HEK293 (cell line): Measurements from ENCODE around the gene ZNF609.

ENCODE experiments used
- CTCF ChIA-PET: fragments of 350-600 bp; formaldehyde crosslinking; extraction: SDS; loops from one replicate; lab custom pipeline; 2021; ENCODE audit warnings: antibody characterized with exemption; lab: Yijun Ruan, JAX
- POLR2A ChIA-PET: fragments of 300-600 bp; formaldehyde crosslinking; extraction: SDS; loops from one replicate; lab custom pipeline; 2020; ENCODE audit warnings: antibody characterized with exemption, inconsistent platforms; lab: Yijun Ruan, JAX
- H3K27ac ChIP-seq: fragments of 200-500 bp; sonication (Bioruptor generic); 2 replicates; pipeline ENCODE4 v1.5.1; 2014; ENCODE audit warnings: low read depth, low read length, control low read depth, inconsistent platforms; ENCODE audit errors: extremely low read depth
- H3K36me3 ChIP-seq, 2 experiments: fragments of 200-500 bp in 1 of 2; sonication (Bioruptor generic) in 1 of 2; 1 replicate in 1 of 2; 2 replicates in 1 of 2; pipeline ENCODE4 v1.5.1; 2014 to 2017; ENCODE audit warnings: inconsistent platforms in 2 of 2, low read length in 2 of 2; ENCODE audit not compliant: control insufficient read depth in 2 of 2, insufficient read depth in 1 of 2
- H3K4me1 ChIP-seq: fragments of 200-500 bp; sonication (Bioruptor generic); 2 replicates; pipeline ENCODE4 v1.5.1; 2014; ENCODE audit warnings: mild to moderate bottlenecking, low read length, inconsistent platforms; ENCODE audit not compliant: control insufficient read depth, insufficient read depth
- H3K4me3 ChIP-seq: 2 replicates; pipeline ENCODE4 v1.5.1; 2011; ENCODE audit warnings: low read depth, mild to moderate bottlenecking, control low read depth, low read length, moderate library complexity
- H3K9me3 ChIP-seq: fragments of 200-500 bp; sonication (Bioruptor generic); 2 replicates; pipeline ENCODE4 v1.5.1; 2014; ENCODE audit warnings: low read depth, low read length, inconsistent platforms; ENCODE audit not compliant: control insufficient read depth, insufficient read depth
- GLIS1 ChIP-seq: fragments of 450-650 bp; formaldehyde crosslinking; IDR thresholded peaks from 2 replicates; pipeline ENCODE4 v1.5.1; 2016; ENCODE audit warnings: missing biosample characterization, missing genetic modification characterization
- GLIS2 ChIP-seq: fragments of 450-650 bp; formaldehyde crosslinking; IDR thresholded peaks from 2 replicates; pipeline ENCODE4 v1.5.1; 2016; ENCODE audit warnings: missing biosample characterization, missing genetic modification characterization
- MYNN ChIP-seq: fragments of 450-650 bp; formaldehyde crosslinking; IDR thresholded peaks from 2 replicates; pipeline ENCODE4 v1.5.1; 2016; ENCODE audit warnings: missing biosample characterization, missing genetic modification characterization, borderline replicate concordance
- OVOL3 ChIP-seq: fragments of 450-650 bp; formaldehyde crosslinking; IDR thresholded peaks from 2 replicates; pipeline ENCODE4 v1.5.1; 2016; ENCODE audit warnings: missing biosample characterization, missing genetic modification characterization
- PRDM1 ChIP-seq: fragments of 450-650 bp; formaldehyde crosslinking; IDR thresholded peaks from 2 replicates; pipeline ENCODE4; 2016; ENCODE audit warnings: missing biosample characterization, missing genetic modification characterization
- PRDM6 ChIP-seq: fragments of 450-650 bp; formaldehyde crosslinking; IDR thresholded peaks from 2 replicates; pipeline ENCODE4 v1.5.1; 2017; ENCODE audit warnings: missing biosample characterization, missing genetic modification characterization
- REPIN1 ChIP-seq: fragments of 450-650 bp; formaldehyde crosslinking; IDR thresholded peaks from 2 replicates; pipeline ENCODE4 v1.5.1; 2017; ENCODE audit warnings: missing biosample characterization, missing genetic modification characterization, low read depth
- SP7 ChIP-seq: fragments of 450-650 bp; formaldehyde crosslinking; IDR thresholded peaks from 2 replicates; pipeline ENCODE4 v1.5.1; 2016; ENCODE audit warnings: missing biosample characterization, missing genetic modification characterization
- ZBTB1 ChIP-seq: fragments of 450-650 bp; formaldehyde crosslinking; IDR thresholded peaks from 2 replicates; pipeline ENCODE4 v1.5.1; 2016; ENCODE audit warnings: missing biosample characterization, missing genetic modification characterization
- ZNF10 ChIP-seq: fragments of 450-650 bp; formaldehyde crosslinking; IDR thresholded peaks from 2 replicates; pipeline ENCODE4 v1.5.1; 2017; ENCODE audit warnings: missing biosample characterization, missing genetic modification characterization
- ZNF133 ChIP-seq: fragments of 450-650 bp; formaldehyde crosslinking; IDR thresholded peaks from 2 replicates; pipeline ENCODE4 v1.5.1; 2016; ENCODE audit warnings: missing biosample characterization, missing genetic modification characterization
- ZNF16 ChIP-seq: fragments of 450-650 bp; formaldehyde crosslinking; IDR thresholded peaks from 2 replicates; pipeline ENCODE4 v1.5.1; 2016; ENCODE audit warnings: low read depth, missing biosample characterization, missing genetic modification characterization
- ZNF221 ChIP-seq: fragments of 450-650 bp; formaldehyde crosslinking; IDR thresholded peaks from 2 replicates; pipeline ENCODE4 v1.5.1; 2017; ENCODE audit warnings: missing biosample characterization, missing genetic modification characterization, borderline replicate concordance
- ZNF239 ChIP-seq: fragments of 450-650 bp; formaldehyde crosslinking; IDR thresholded peaks from 2 replicates; pipeline ENCODE4 v1.5.1; 2016; ENCODE audit warnings: missing biosample characterization, missing genetic modification characterization
- ZNF324 ChIP-seq: fragments of 450-650 bp; formaldehyde crosslinking; IDR thresholded peaks from 2 replicates; pipeline ENCODE4 v1.5.1; 2016; ENCODE audit warnings: missing biosample characterization, missing genetic modification characterization
- ZNF560 ChIP-seq: fragments of 450-650 bp; formaldehyde crosslinking; IDR thresholded peaks from 2 replicates; pipeline ENCODE4 v1.5.1; 2017; ENCODE audit warnings: missing biosample characterization, missing genetic modification characterization, borderline replicate concordance
- ZNF621 ChIP-seq: fragments of 450-650 bp; formaldehyde crosslinking; IDR thresholded peaks from 2 replicates; pipeline ENCODE4 v1.5.1; 2017; ENCODE audit warnings: missing biosample characterization, missing genetic modification characterization
- ZNF768 ChIP-seq: fragments of 450-650 bp; formaldehyde crosslinking; IDR thresholded peaks from 2 replicates; pipeline ENCODE4 v1.5.1; 2018; ENCODE audit warnings: missing biosample characterization, mild to moderate bottlenecking, missing genetic modification characterization
- ZNF791 ChIP-seq: fragments of 450-650 bp; formaldehyde crosslinking; IDR thresholded peaks from 2 replicates; pipeline ENCODE4 v1.5.1; 2016; ENCODE audit warnings: missing biosample characterization, missing genetic modification characterization
- ZNF792 ChIP-seq: fragments of 450-650 bp; formaldehyde crosslinking; IDR thresholded peaks from 2 replicates; pipeline ENCODE4 v1.5.1; 2016; ENCODE audit warnings: missing biosample characterization, missing genetic modification characterization
- ZNF830 ChIP-seq: fragments of 450-650 bp; IDR thresholded peaks from 2 replicates; pipeline ENCODE4 v1.5.0; 2018; ENCODE audit warnings: missing biosample characterization, missing genetic modification characterization, low read depth, mild to moderate bottlenecking, moderate library complexity
- ZXDB ChIP-seq: fragments of 450-650 bp; formaldehyde crosslinking; IDR thresholded peaks from 2 replicates; pipeline ENCODE4 v1.5.1; 2016; ENCODE audit warnings: missing biosample characterization, missing genetic modification characterization
- TF ChIP-seq, protein P1 (sequence below): fragments of 450-650 bp; formaldehyde crosslinking; IDR thresholded peaks from 2 replicates; pipeline ENCODE4 v1.5.1; 2017; ENCODE audit warnings: missing biosample characterization, missing genetic modification characterization
- TF ChIP-seq, protein P2 (sequence below): fragments of 450-650 bp; formaldehyde crosslinking; IDR thresholded peaks from 2 replicates; pipeline ENCODE4; 2016; ENCODE audit warnings: missing biosample characterization, missing genetic modification characterization

ZNF609 gene

GRCh38 chr15:64667736-64668161, 207.4 kb downstream of the ZNF609 start:
- Histone ChIP-seq H3K9me3 (no peaks in the 10 kb centered on the region), H3K4me3 (no peak overlapping the region), H3K27ac (no peak overlapping the region), H3K36me3 (no peaks in the 10 kb centered on the region; a peak in 1 of 3 replicates), H3K4me1 (no peaks in the 10 kb centered on the region)
- ChIA-PET CTCF (interaction anchor here (0.6 kb wide), 1 partner anchor 241 kb away, joined by 6 read pairs; no protein-coding TSS in a partner anchor), POLR2A (no interaction called here)
- no peak for TF ChIP-seq ZXDB (tag by site-specific recombination)
- no peak for TF ChIP-seq ZNF791 (tag by site-specific recombination)
- no peak for TF ChIP-seq ZNF621 (tag by site-specific recombination)
- TF ChIP-seq GLIS2 (tag by site-specific recombination), result no peak

GRCh38 chr15:64673866-64674265, 213.5 kb downstream of the ZNF609 start:
- CTCF ChIA-PET, result interaction anchor here (0.5 to 1.0 kb wide), 2 partner anchors 11 to 188 kb away, joined by 3 read pairs; no protein-coding TSS in a partner anchor
- peaks cover 0 to 39% of the 10 kb centered on the region in 2 experiments; a peak in 2 of 3 replicates for H3K36me3 ChIP-seq
- no peaks in the 10 kb centered on the region for H3K4me1 ChIP-seq
- no peaks in the 10 kb centered on the region for H3K9me3 ChIP-seq
- no peak overlapping the region for H3K27ac ChIP-seq
- POLR2A ChIA-PET, result no interaction called here
- H3K4me3 ChIP-seq, result no peak overlapping the region
- TF ChIP-seq, protein P1, sequence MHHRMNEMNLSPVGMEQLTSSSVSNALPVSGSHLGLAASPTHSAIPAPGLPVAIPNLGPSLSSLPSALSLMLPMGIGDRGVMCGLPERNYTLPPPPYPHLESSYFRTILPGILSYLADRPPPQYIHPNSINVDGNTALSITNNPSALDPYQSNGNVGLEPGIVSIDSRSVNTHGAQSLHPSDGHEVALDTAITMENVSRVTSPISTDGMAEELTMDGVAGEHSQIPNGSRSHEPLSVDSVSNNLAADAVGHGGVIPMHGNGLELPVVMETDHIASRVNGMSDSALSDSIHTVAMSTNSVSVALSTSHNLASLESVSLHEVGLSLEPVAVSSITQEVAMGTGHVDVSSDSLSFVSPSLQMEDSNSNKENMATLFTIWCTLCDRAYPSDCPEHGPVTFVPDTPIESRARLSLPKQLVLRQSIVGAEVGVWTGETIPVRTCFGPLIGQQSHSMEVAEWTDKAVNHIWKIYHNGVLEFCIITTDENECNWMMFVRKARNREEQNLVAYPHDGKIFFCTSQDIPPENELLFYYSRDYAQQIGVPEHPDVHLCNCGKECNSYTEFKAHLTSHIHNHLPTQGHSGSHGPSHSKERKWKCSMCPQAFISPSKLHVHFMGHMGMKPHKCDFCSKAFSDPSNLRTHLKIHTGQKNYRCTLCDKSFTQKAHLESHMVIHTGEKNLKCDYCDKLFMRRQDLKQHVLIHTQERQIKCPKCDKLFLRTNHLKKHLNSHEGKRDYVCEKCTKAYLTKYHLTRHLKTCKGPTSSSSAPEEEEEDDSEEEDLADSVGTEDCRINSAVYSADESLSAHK (tag by site-specific recombination), result no peak
- TF ChIP-seq ZNF830 (tag by site-specific recombination) (no peak), ZNF133 (tag by site-specific recombination) (no peak), SP7 (tag by site-specific recombination) (no peak)

DNA sequence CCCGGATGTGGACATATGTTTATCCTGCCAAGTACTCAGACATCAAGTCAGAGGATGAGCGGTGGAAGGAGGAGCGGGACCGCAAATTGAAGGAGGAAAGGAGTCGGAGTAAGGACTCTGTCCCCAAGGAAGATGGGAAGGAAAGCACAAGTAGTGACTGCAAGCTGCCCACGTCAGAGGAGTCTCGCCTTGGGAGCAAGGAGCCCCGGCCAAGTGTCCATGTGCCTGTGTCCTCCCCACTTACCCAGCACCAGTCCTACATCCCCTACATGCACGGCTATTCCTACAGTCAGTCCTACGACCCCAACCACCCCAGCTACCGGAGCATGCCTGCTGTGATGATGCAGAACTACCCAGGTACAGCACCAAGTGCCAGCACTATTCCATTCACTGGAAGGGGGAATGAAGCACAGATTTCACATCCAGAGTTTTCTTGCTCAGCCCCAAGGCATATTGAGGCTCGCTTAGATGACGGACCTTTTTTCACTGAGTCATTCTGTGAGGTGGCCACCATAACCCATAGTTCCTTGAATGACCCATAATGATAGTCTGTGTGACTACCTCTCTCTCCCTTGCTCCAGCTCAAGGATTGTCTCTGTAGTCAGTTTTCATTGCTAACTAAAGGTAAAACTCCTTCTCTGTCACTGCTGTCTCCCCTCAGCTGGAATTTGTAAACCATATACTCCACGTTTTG, 217.9 kb downstream of the ZNF609 start:
- CTCF ChIA-PET, result interaction anchor here (0.6 kb wide), 1 partner anchor 48 kb away, joined by 3 read pairs; no protein-coding TSS in a partner anchor
- Histone ChIP-seq H3K4me3 (no peak overlapping the region), H3K36me3 (peaks cover 0 to 78% of the 10 kb centered on the region in 2 experiments), H3K27ac (no peak overlapping the region), H3K4me1 (no peaks in the 10 kb centered on the region), H3K9me3 (no peaks in the 10 kb centered on the region)
- no peak for TF ChIP-seq ZNF768 (tag by site-specific recombination)
- TF ChIP-seq ZNF560 (tag by site-specific recombination), result no peak
- TF ChIP-seq ZNF10, result no peak
- no peak for TF ChIP-seq ZNF16 (tag by site-specific recombination)
- TF ChIP-seq REPIN1, result no peak
- no peak for TF ChIP-seq PRDM1 (tag by site-specific recombination)
- TF ChIP-seq ZNF792 (tag by site-specific recombination), result no peak
- TF ChIP-seq GLIS2 (tag by site-specific recombination), result no peak
- TF ChIP-seq, protein P2, sequence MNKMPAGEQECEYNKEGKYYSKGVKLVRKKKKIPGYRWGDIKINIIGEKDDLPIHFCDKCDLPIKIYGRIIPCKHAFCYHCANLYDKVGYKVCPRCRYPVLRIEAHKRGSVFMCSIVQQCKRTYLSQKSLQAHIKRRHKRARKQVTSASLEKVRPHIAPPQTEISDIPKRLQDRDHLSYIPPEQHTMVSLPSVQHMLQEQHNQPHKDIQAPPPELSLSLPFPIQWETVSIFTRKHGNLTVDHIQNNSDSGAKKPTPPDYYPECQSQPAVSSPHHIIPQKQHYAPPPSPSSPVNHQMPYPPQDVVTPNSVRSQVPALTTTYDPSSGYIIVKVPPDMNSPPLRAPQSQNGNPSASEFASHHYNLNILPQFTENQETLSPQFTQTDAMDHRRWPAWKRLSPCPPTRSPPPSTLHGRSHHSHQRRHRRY (tag by site-specific recombination), result no peak
- no peak for TF ChIP-seq ZNF239 (tag by site-specific recombination)
- no peak for TF ChIP-seq OVOL3 (tag by site-specific recombination)
- TF ChIP-seq ZNF221 (tag by site-specific recombination), result no peak
- TF ChIP-seq ZBTB1 (tag by site-specific recombination), result no peak
- no peak for TF ChIP-seq ZNF324 (tag by site-specific recombination)
- no peak for TF ChIP-seq GLIS1 (tag by site-specific recombination)
- no peak for TF ChIP-seq PRDM6 (tag by site-specific recombination)
- no peak for TF ChIP-seq MYNN (tag by site-specific recombination)
- POLR2A ChIA-PET, result interaction anchor here (1.1 kb wide), 1 partner anchor 299 kb away, joined by 3 read pairs; no protein-coding TSS in a partner anchor
